Neural progenitor cell (in vitro differentiated cells): ENCODE measurements around the gene ABCC4.

Source experiments
- EZH2 ChIP-seq: fragments of 200-600 bp; sonication (generic); IDR thresholded peaks from 2 replicates; pipeline ENCODE4 v1.6.1; 2017; ENCODE audit warnings: antibody characterized with exemption, mild to moderate bottlenecking, moderate library complexity
- EZH2phosphoT487 ChIP-seq: fragments of 200-600 bp; sonication (generic); IDR thresholded peaks from 2 replicates; pipeline ENCODE4 v1.6.1; 2017; ENCODE audit warnings: antibody characterized with exemption

DNA sequence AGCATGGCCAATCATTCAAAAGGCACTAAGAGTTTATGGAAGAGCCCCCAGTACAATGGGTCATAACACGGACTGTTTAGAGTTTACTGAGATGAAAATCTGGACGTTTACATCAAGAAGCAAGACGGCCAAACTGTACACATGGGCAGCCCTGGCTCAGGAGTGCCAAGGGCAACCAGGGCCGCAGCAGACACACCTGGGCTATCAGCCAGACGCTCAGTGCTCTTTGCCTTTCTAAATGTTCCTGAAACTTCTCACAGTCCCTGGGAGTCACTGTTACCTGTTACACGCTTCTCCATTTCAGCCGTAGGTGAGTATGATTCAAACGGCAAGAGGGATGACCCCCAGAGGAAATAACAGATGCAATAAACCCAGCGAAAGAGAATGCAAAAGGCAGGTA is 64.5 kb downstream of the ABCC4 start:
- no peak for TF ChIP-seq EZH2phosphoT487
- no peak for TF ChIP-seq EZH2
